Retina (tissue), 1 donor: ENCODE results near the gene MPZL3.

Experiments
- DNase-seq: peaks from one replicate; pipeline ENCODE4 v3.0.0-alpha.2; 2016

The MPZL3 gene

GRCh38 chr11:118264569-118265465, 12.7 kb upstream of the MPZL3 start:
- DNase-seq: peak; percentile 14

GRCh38 chr11:118263695-118264568, 11.8 kb upstream of the MPZL3 start, which contains the start of gene MPZL2:
Gene MPZL2 (minus strand): TSS chr11:118264297. CDS start chr11:118264153, 144 bp downstream.
- DNase-seq: peak; percentile 39

- DNase-seq: no peak
Observed at GRCh38 chr11:118263112-118263511, 10.9 kb upstream of the MPZL3 start.

GRCh38 chr11:118260353-118260752, 8.2 kb upstream of the MPZL3 start:
- no peak for DNase-seq

GRCh38 chr11:118259138-118259537, 7.0 kb upstream of the MPZL3 start:
- no peak for DNase-seq

- no peak for DNase-seq
Observed at GRCh38 chr11:118258410-118258809, 6.2 kb upstream of the MPZL3 start.

- DNase-seq: no peak
Observed at GRCh38 chr11:118252688-118253087, 523 bp upstream of the MPZL3 start.

- DNase-seq: no peak
Observed at GRCh38 chr11:118247041-118247440, 5.1 kb downstream of the MPZL3 start.

GRCh38 chr11:118245936-118246562, 6.1 kb downstream of the MPZL3 start:
- no peak for DNase-seq

- no peak for DNase-seq
Observed at GRCh38 chr11:118243993-118244762, 8.0 kb downstream of the MPZL3 start.

GRCh38 chr11:118243161-118243560, 9.0 kb downstream of the MPZL3 start:
- DNase-seq: no peak

- no peak for DNase-seq
Observed at GRCh38 chr11:118241764-118242098, 10.4 kb downstream of the MPZL3 start.

- no peak for DNase-seq
Observed at GRCh38 chr11:118240999-118241763, 11.0 kb downstream of the MPZL3 start.

GRCh38 chr11:118239509-118240205, 12.5 kb downstream of the MPZL3 start:
- no peak for DNase-seq

GRCh38 chr11:118238929-118239328, 13.2 kb downstream of the MPZL3 start:
- no peak for DNase-seq

GRCh38 chr11:118238421-118238820, 13.7 kb downstream of the MPZL3 start:
- no peak for DNase-seq

GRCh38 chr11:118236170-118236569, 16.0 kb downstream of the MPZL3 start:
- DNase-seq: no peak

- no peak for DNase-seq
Observed at GRCh38 chr11:118234833-118235232, 17.3 kb downstream of the MPZL3 start.

- no peak for DNase-seq
Observed at GRCh38 chr11:118233850-118234249, 18.3 kb downstream of the MPZL3 start.

- DNase-seq: no peak
Observed at GRCh38 chr11:118233377-118233776, 18.8 kb downstream of the MPZL3 start.

- DNase-seq: no peak
Observed at GRCh38 chr11:118232659-118233058, 19.5 kb downstream of the MPZL3 start.
